ENCODE data around the gene USH1C.

USH1C gene

GRCh38 chr11:17544181-17544622, at the start of gene USH1C:
USH1C (minus strand) TSS chr11:17544416; CDS start chr11:17544307, 109 bp downstream.
- no peaks in the 10 kb centered on the region for H3K36me3 ChIP-seq (ENCODE audit: insufficient read depth, low read length)
- DNase-seq (ENCODE audit: low read depth, low spot score) = no peak
- H3K4me3 ChIP-seq = no peak within 1 kb of the TSS; the same call in 1 of the 2 replicates
- no peaks in the 10 kb centered on the region for H3K9me3 ChIP-seq (ENCODE audit: low read depth, low read length)
- no peak within 1 kb of the TSS for H3K9ac ChIP-seq (ENCODE audit: insufficient read length)
- no peak for TF ChIP-seq EZH2 (IDR thresholded peaks at IDR 0.05)
- no peak within 1 kb of the TSS for H3K27ac ChIP-seq

DNA sequence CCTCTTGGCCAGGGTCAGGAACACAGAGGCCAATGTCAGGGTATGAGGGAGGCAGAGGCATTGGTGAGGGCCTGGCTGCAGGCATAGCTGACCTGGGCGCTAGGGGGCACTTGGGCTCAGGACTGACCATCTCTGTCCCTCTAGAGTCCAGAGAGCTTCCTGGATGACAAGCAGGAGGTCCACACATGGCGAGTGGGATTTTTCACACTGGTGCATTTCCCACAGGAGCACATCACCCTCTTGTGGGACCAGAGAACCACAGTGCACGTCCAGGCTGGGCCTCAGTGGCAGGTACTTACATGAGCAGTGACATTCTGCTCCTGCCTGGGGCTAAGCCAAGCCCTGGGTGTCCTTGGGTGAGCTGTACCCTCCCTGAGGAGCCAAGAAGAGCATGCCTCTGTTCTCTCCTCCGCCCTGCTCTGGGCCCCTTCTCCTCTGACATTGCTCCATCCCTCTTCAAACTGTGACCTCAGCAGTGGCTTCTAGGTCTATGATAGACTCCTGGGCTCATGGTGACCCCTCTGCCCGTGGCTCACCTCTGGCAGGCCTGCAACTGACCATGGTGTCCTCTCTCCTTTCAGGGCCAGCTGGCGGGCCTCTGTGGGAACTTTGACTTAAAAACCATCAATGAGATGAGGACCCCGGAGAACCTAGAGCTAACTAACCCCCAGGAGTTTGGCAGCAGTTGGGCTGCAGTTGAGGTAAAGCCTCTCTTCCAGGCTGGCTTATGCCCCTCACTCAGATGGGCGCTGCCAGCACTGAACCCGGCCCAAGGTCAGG, 49.4 kb upstream of the USH1C start:
- Histone ChIP-seq H3K4me3 (no peak overlapping the region), H3K9ac (ENCODE audit: insufficient read length) (no peak overlapping the region), H3K27ac (no peak overlapping the region), H3K9me3 (ENCODE audit: low read depth, low read length) (no peaks in the 10 kb centered on the region), H3K36me3 (ENCODE audit: insufficient read depth, low read length) (no peaks in the 10 kb centered on the region)
- DNase-seq (ENCODE audit: low read depth, low spot score) = no peak
- TF ChIP-seq EZH2 (IDR thresholded peaks at IDR 0.05) (no peak), POLR2AphosphoS5 (IDR thresholded peaks at IDR 0.05; ENCODE audit: borderline replicate concordance, low read depth, low read length) (no peak), FOXP2 (optimal IDR thresholded peaks at IDR 0.05; ENCODE audit: control extremely low read depth, extremely low read length, insufficient read depth) (no peak)

DNA sequence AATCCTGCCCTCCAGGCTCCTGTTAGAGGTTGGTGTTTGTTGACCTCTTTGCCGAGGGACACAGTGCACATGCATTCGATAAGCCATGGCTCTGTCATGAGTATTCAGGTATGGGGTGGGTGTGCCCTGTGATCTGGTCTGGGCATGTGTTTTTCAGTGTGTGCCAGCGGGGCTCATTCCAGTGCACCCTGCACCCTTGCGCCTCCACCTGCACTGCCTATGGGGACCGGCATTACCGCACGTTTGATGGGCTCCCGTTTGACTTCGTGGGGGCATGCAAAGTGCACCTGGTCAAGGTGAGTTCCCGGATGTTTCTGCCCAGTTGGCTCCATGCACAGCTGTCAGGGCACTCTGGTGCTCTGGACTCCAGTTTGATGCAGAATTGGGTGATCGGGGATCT, 47.1 kb upstream of the USH1C start:
- Histone ChIP-seq H3K27ac (no peak overlapping the region), H3K9ac (ENCODE audit: insufficient read length) (no peak overlapping the region), H3K9me3 (ENCODE audit: low read depth, low read length) (no peaks in the 10 kb centered on the region), H3K36me3 (ENCODE audit: insufficient read depth, low read length) (no peaks in the 10 kb centered on the region), H3K4me3 (no peak overlapping the region)
- TF ChIP-seq EZH2 (IDR thresholded peaks at IDR 0.05) = no peak
- TF ChIP-seq POLR2AphosphoS5 (IDR thresholded peaks at IDR 0.05; ENCODE audit: borderline replicate concordance, low read depth, low read length) = no peak
- TF ChIP-seq FOXP2 (optimal IDR thresholded peaks at IDR 0.05; ENCODE audit: control extremely low read depth, extremely low read length, insufficient read depth) = no peak
- DNase-seq (ENCODE audit: low read depth, low spot score) = no peak

GRCh38 chr11:17590463-17590862, 46.2 kb upstream of the USH1C start:
- Histone ChIP-seq H3K27ac (no peak overlapping the region), H3K36me3 (ENCODE audit: insufficient read depth, low read length) (no peaks in the 10 kb centered on the region), H3K9me3 (ENCODE audit: low read depth, low read length) (no peaks in the 10 kb centered on the region), H3K4me3 (no peak overlapping the region), H3K9ac (ENCODE audit: insufficient read length) (no peak overlapping the region)
- no peak for TF ChIP-seq POLR2AphosphoS5 (IDR thresholded peaks at IDR 0.05; ENCODE audit: borderline replicate concordance, low read depth, low read length)
- no peak for TF ChIP-seq EZH2 (IDR thresholded peaks at IDR 0.05)
- TF ChIP-seq FOXP2 (optimal IDR thresholded peaks at IDR 0.05; ENCODE audit: control extremely low read depth, extremely low read length, insufficient read depth) = no peak
- DNase-seq (ENCODE audit: low read depth, low spot score) = no peak

DNA sequence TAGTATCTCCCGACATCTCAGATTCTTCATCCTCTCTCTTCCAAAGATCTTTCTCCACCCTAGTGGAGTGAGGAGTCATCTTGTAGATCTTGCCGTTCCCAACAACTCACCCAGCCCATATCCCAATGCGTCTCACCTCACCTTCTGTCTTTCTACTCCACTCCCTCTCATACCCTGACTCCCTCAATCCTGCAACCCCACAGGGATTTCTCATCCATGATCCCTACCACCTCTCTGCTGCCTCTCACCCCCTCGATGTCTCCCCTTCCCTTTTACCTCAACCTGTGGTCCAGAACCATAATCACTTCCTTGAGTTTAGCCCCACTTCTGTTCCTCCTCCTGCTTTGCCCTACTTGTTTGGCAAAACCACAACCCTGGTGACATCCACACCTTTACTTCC, 44.5 kb upstream of the USH1C start:
- Histone ChIP-seq H3K36me3 (ENCODE audit: insufficient read depth, low read length) (no peaks in the 10 kb centered on the region), H3K9ac (ENCODE audit: insufficient read length) (no peak overlapping the region), H3K9me3 (ENCODE audit: low read depth, low read length) (no peaks in the 10 kb centered on the region), H3K27ac (no peak overlapping the region), H3K4me3 (no peak overlapping the region)
- no peak for DNase-seq (ENCODE audit: low read depth, low spot score)
- no peak for TF ChIP-seq POLR2AphosphoS5 (IDR thresholded peaks at IDR 0.05; ENCODE audit: borderline replicate concordance, low read depth, low read length)
- no peak for TF ChIP-seq FOXP2 (optimal IDR thresholded peaks at IDR 0.05; ENCODE audit: control extremely low read depth, extremely low read length, insufficient read depth)
- TF ChIP-seq EZH2 (IDR thresholded peaks at IDR 0.05) = no peak

DNA sequence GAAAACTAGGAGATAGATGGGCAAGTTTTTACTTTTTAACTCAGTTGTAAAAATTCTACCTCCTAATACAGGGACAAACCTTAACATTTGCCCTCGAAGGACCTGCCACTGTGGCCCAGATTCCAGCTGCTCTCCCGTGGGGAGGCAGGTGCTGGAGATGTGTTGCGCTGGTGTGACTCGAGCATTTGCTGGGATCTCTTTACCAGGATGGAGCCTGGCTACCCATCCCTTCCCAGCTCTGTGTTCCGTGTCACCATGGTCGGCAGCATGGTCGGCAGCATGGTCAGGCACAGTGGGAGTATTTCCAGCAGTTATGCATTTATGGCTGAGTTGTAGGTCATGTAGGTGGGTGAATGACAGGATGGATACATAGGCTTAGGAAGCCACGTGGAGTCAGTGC, 44.0 kb upstream of the USH1C start:
- H3K36me3 ChIP-seq (ENCODE audit: insufficient read depth, low read length) = no peaks in the 10 kb centered on the region
- no peak overlapping the region for H3K27ac ChIP-seq
- TF ChIP-seq FOXP2 (optimal IDR thresholded peaks at IDR 0.05; ENCODE audit: control extremely low read depth, extremely low read length, insufficient read depth) = no peak
- TF ChIP-seq POLR2AphosphoS5 (IDR thresholded peaks at IDR 0.05; ENCODE audit: borderline replicate concordance, low read depth, low read length) = no peak
- TF ChIP-seq EZH2 (IDR thresholded peaks at IDR 0.05) = no peak
- H3K9me3 ChIP-seq (ENCODE audit: low read depth, low read length) = no peaks in the 10 kb centered on the region
- no peak overlapping the region for H3K9ac ChIP-seq (ENCODE audit: insufficient read length)
- no peak for DNase-seq (ENCODE audit: low read depth, low spot score)
- H3K4me3 ChIP-seq = no peak overlapping the region

GRCh38 chr11:17585911-17586695, 41.9 kb upstream of the USH1C start:
- TF ChIP-seq FOXP2 (optimal IDR thresholded peaks at IDR 0.05; ENCODE audit: control extremely low read depth, extremely low read length, insufficient read depth) (no peak), POLR2AphosphoS5 (IDR thresholded peaks at IDR 0.05; ENCODE audit: borderline replicate concordance, low read depth, low read length) (no peak), EZH2 (IDR thresholded peaks at IDR 0.05) (no peak)
- Histone ChIP-seq H3K9me3 (ENCODE audit: low read depth, low read length) (no peaks in the 10 kb centered on the region), H3K36me3 (ENCODE audit: insufficient read depth, low read length) (no peaks in the 10 kb centered on the region), H3K27ac (no peak overlapping the region), H3K4me3 (no peak overlapping the region), H3K9ac (ENCODE audit: insufficient read length) (no peak overlapping the region)
- DNase-seq (ENCODE audit: low read depth, low spot score) = no peak

DNA sequence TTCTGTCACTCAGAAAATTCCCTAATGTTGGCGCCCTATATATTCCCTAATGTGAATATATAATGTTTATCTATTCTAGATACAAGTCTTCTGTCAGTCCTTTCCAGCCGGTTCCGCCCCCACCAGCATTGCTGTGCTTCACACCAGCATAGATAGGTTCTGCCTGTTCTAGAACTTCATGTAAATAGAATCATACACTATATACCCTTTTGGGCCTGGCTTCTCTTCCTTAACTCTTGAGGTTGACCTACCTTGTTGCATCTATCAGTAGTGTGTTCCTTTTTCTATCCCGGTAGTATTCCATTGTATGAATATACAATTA, 37.5 kb upstream of the USH1C start:
- no peaks in the 10 kb centered on the region for H3K9me3 ChIP-seq (ENCODE audit: low read depth, low read length)
- no peak for DNase-seq (ENCODE audit: low read depth, low spot score)
- H3K36me3 ChIP-seq (ENCODE audit: insufficient read depth, low read length) = no peaks in the 10 kb centered on the region
- TF ChIP-seq EZH2 (IDR thresholded peaks at IDR 0.05) = no peak
- no peak for TF ChIP-seq FOXP2 (optimal IDR thresholded peaks at IDR 0.05; ENCODE audit: control extremely low read depth, extremely low read length, insufficient read depth)
- TF ChIP-seq POLR2AphosphoS5 (IDR thresholded peaks at IDR 0.05; ENCODE audit: borderline replicate concordance, low read depth, low read length) = no peak
- H3K4me3 ChIP-seq = no peak overlapping the region
- no peak overlapping the region for H3K27ac ChIP-seq
- no peak overlapping the region for H3K9ac ChIP-seq (ENCODE audit: insufficient read length)
